ENCODE data around the gene MEGF11. TPM values are rescaled to one million over a fixed set of nuclear protein-coding genes. Genes with fewer than 3 reads are reported as not detected.

Gene MEGF11
- total RNA-seq, 1 experiment from 2014 or later = 1.2 TPM

DNA sequence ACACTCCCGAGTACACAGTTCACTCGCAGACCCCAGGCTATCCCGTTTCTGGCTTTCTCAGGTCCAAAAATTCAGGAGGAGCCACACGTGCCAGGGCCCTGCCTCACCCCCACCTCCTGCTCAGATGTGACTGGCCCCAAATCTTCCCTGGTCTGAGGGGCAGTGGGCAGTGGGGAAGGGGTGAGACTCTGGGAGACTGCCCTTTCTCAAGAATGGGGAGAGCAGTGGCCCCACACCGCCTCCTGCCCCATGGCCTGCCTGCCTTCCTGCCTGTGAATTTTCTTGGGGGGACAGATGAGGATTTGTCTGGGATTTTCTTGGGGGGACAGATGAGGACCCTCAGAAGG lies 174.6 kb downstream of the MEGF11 start:
- WGBS (ENCODE audit: extremely low coverage, insufficient read length, low lambda C conversion rate) = no CpG with 5 or more reads among the region's 5 CpGs
- H3K27me3 ChIP-seq (ENCODE audit: insufficient read depth, low read length) = no peaks in the 10 kb centered on the region

More for the DNA sequence above, 174.6 kb downstream of the MEGF11 start:
- no peak overlapping the region for H2BK12ac ChIP-seq (ENCODE audit: insufficient read length, low read depth, low read length)
- Mint-ChIP-seq H3K4me1 (peaks cover 5 to 17% of the 10 kb centered on the region in 2 experiments; a peak in 3 of 4 replicates), H3K9me3 (no peaks in the 10 kb centered on the region), H3K36me3 (ENCODE audit: insufficient read depth in 1 of 3, low read depth in 3 of 3) (peaks cover 0 to under 1% (median 0%) of the 10 kb centered on the region in 3 experiments; a peak in 1 of 7 replicates), H3K4me3 (no peak overlapping the region), H3K27me3 (ENCODE audit: low read depth) (peaks cover 5% of the 10 kb centered on the region; the same call in 1 of the 2 replicates), H3K27ac (no peak overlapping the region; a peak in 1 of 7 replicates)
- DNase-seq = no peak
- H3K4ac ChIP-seq (ENCODE audit: low read depth, low read length) = no peak overlapping the region
- no peak overlapping the region for H2BK5ac ChIP-seq (ENCODE audit: insufficient read length, low read length)
- no peak overlapping the region for H2BK20ac ChIP-seq (ENCODE audit: low read depth, low read length, poor library complexity, severe bottlenecking)
- no peak overlapping the region for H2AK5ac ChIP-seq (ENCODE audit: insufficient read length, low read length)
- H3K9me3 ChIP-seq (ENCODE audit: control insufficient read depth, low read depth, low read length) = no peaks in the 10 kb centered on the region
- no peak overlapping the region for H2AFZ ChIP-seq (ENCODE audit: low read length)
- no peak overlapping the region for H3K27ac ChIP-seq (ENCODE audit: insufficient read length, low read depth, low read length)
- H3K79me2 ChIP-seq (ENCODE audit: insufficient read depth, low read length) = no peaks in the 10 kb centered on the region
- no peaks in the 10 kb centered on the region for H3K23me2 ChIP-seq (ENCODE audit: insufficient read length, low read depth, low read length, poor library complexity, severe bottlenecking)
- no peak overlapping the region for H4K5ac ChIP-seq (ENCODE audit: insufficient read length, low read depth, low read length)
- no peak overlapping the region for H3K14ac ChIP-seq (ENCODE audit: insufficient read depth, low read length)
- no peak overlapping the region for H2BK120ac ChIP-seq (ENCODE audit: low read depth, low read length, poor library complexity, severe bottlenecking)
- H3K56ac ChIP-seq (ENCODE audit: insufficient read length, low read depth, low read length) = no peak overlapping the region
- no peaks in the 10 kb centered on the region for H3K4me1 ChIP-seq (ENCODE audit: insufficient read depth, low read length)
- no peak overlapping the region for H3K18ac ChIP-seq (ENCODE audit: insufficient read length, low read depth, low read length)
- no peak overlapping the region for H3T11ph ChIP-seq (ENCODE audit: low read length)
- no peak overlapping the region for H3K23ac ChIP-seq (ENCODE audit: insufficient read length, low read depth, low read length)
- TF ChIP-seq, protein P1, sequence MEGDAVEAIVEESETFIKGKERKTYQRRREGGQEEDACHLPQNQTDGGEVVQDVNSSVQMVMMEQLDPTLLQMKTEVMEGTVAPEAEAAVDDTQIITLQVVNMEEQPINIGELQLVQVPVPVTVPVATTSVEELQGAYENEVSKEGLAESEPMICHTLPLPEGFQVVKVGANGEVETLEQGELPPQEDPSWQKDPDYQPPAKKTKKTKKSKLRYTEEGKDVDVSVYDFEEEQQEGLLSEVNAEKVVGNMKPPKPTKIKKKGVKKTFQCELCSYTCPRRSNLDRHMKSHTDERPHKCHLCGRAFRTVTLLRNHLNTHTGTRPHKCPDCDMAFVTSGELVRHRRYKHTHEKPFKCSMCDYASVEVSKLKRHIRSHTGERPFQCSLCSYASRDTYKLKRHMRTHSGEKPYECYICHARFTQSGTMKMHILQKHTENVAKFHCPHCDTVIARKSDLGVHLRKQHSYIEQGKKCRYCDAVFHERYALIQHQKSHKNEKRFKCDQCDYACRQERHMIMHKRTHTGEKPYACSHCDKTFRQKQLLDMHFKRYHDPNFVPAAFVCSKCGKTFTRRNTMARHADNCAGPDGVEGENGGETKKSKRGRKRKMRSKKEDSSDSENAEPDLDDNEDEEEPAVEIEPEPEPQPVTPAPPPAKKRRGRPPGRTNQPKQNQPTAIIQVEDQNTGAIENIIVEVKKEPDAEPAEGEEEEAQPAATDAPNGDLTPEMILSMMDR (conservative IDR thresholded peaks at IDR 0.05) = no peak
- H4K91ac ChIP-seq (ENCODE audit: insufficient read length, low read depth, low read length) = no peak overlapping the region
- no peak overlapping the region for H2BK15ac ChIP-seq (ENCODE audit: low read depth, low read length)
- H3K79me1 ChIP-seq (ENCODE audit: insufficient read depth, low read depth, low read length, poor library complexity, severe bottlenecking) = no peaks in the 10 kb centered on the region
- H4K8ac ChIP-seq (replicated peaks; ENCODE audit: insufficient read length, low read depth, low read length) = no peak overlapping the region
- H3K9ac ChIP-seq (ENCODE audit: extremely low read depth, insufficient read length, low read length) = no peak overlapping the region
- no peak overlapping the region for H3K4me2 ChIP-seq (ENCODE audit: insufficient read depth, insufficient read length, low read length)
- H4K20me1 ChIP-seq (ENCODE audit: control insufficient read depth, insufficient read depth, insufficient read length) = no peaks in the 10 kb centered on the region
